Lung (tissue), 12 donors: Measurements from ENCODE around the gene KHK. TPM values are rescaled to one million over a fixed set of nuclear protein-coding genes. Genes with fewer than 3 reads are reported as not detected.

Experiments
- ATAC-seq: fragments of 200-7000 bp; cut with Tn5 transposase; one replicate; pipeline ENCODE4 v1.9.1; 2020; ENCODE audit warnings: moderate number of reproducible peaks; ENCODE audit not compliant: insufficient read depth, low FRiP score
- DNase-seq, 3 donors: peaks; one replicate each; pipeline ENCODE4 v3.0.0-alpha.2; 2013 to 2017
- H3K27ac ChIP-seq, 2 donors: one replicate each; pipeline ENCODE4 v1.5.1; 2013; ENCODE audit warnings: mild to moderate bottlenecking in 2 of 2, moderate library complexity in 2 of 2, control low read depth in 1 of 2, inconsistent platforms in 1 of 2, low read depth in 1 of 2, low read length in 1 of 2
- H3K27me3 ChIP-seq, 3 donors: one replicate each; pipeline ENCODE4 v1.5.1; 2013; ENCODE audit warnings: low read length in 2 of 3; ENCODE audit not compliant: control insufficient read depth in 3 of 3, insufficient read depth in 3 of 3
- H3K36me3 ChIP-seq, 4 donors: one replicate each; pipeline ENCODE4 v1.5.1; 2013; ENCODE audit warnings: low read length in 4 of 4, mild to moderate bottlenecking in 1 of 4, moderate library complexity in 1 of 4; ENCODE audit not compliant: control insufficient read depth in 4 of 4, insufficient read depth in 4 of 4
- H3K4me1 ChIP-seq, 5 donors: one replicate each; pipeline ENCODE4 v1.5.1; 2013; ENCODE audit warnings: low read length in 5 of 5, mild to moderate bottlenecking in 2 of 5, moderate library complexity in 1 of 5; ENCODE audit not compliant: control insufficient read depth in 5 of 5, insufficient read depth in 5 of 5
- H3K4me3 ChIP-seq: one replicate; pipeline ENCODE4 v1.5.1; 2013; ENCODE audit warnings: mild to moderate bottlenecking, control low read depth, moderate library complexity
- H3K9ac ChIP-seq, 2 donors: one replicate each; pipeline ENCODE4 v1.5.1; 2013; ENCODE audit warnings: low read length in 2 of 2, control low read depth in 1 of 2; ENCODE audit not compliant: insufficient read depth in 1 of 2
- H3K9me3 ChIP-seq, 4 donors: one replicate each; pipeline ENCODE4 v1.5.1; 2013; ENCODE audit warnings: low read length in 3 of 4, mild to moderate bottlenecking in 1 of 4, moderate library complexity in 1 of 4; ENCODE audit not compliant: control insufficient read depth in 4 of 4, insufficient read depth in 3 of 4
- CTCF ChIP-seq: IDR thresholded peaks from 2 replicates; pipeline ENCODE4 v1.5.1; 2012; ENCODE audit warnings: mild to moderate bottlenecking; ENCODE audit errors: control extremely low read depth, extremely low read depth
- WGBS, 2 donors: extraction: QIAGEN DNeasy Blood & Tissue Kit; methylation state at CpG; one replicate each; pipeline ENCODE4 v1.1.7; 2013; 5-methylcytosine and 5-hydroxymethylcytosine counted together
- polyA plus RNA-seq, 2 donors: library from polyadenylated mRNA; stranded (reverse); fragments of 200-250 nt; gene quantifications; one replicate each; pipeline ENCODE4 v1.2.1, GENCODE V29; 2013
- total RNA-seq, 2 donors: library from RNA; depleted of rRNA in 1 of 2; stranded (reverse); fragments of >200 nt in 1 of 2; gene quantifications; one replicate each; pipeline ENCODE4 v1.2.1, GENCODE V29; 2014 to 2021
- donor health status: control.
- donor health status: control.
- donor health status: Bipolar disorder and iron deficiency.
- donor health status: healthy.
- donor health status: DM: yes; HTN: yes; CAD: no.

KHK gene
- total and polyA plus RNA-seq, 4 donors = 1.6 to 7.6 (median 3.7) TPM

GRCh38 chr2:27133195-27133875, 46.8 kb downstream of the KHK start:
- H3K4me3 ChIP-seq = peak overlapping the region; percentile 72
- no peaks in the 10 kb centered on the region for H3K27me3 ChIP-seq
- peak overlapping the region in 1 of 2 donors; percentile 88 for H3K27ac ChIP-seq
- peak overlapping the region in 1 of 2 donors; percentile 70 for H3K9ac ChIP-seq
- TF ChIP-seq CTCF = no peak
- no peaks in the 10 kb centered on the region for H3K9me3 ChIP-seq
- DNase-seq = no peak
- WGBS, 2 donors = 44 to 46% methylated on average over 14 of the region's 14 CpGs
- no peak for ATAC-seq
- H3K4me1 ChIP-seq = peaks cover 0 to 12% (median 8%) of the 10 kb centered on the region in 5 donors
- H3K36me3 ChIP-seq = peaks cover 0 to 29% (median 21%) of the 10 kb centered on the region in 4 donors

GRCh38 chr2:27133905-27134780, 47.6 kb downstream of the KHK start, which contains the start of gene PREB:
Gene PREB, minus strand, starts transcription at chr2:27134636. Its CDS starts 215 bp downstream, at chr2:27134421.
- TF ChIP-seq CTCF = no peak
- WGBS, 2 donors = 0 to 1% methylated on average over 82 to 86 of the region's 86 CpGs
- peak; percentile 95 for ATAC-seq
- Histone ChIP-seq H3K27ac (peak within 1 kb of the TSS; percentile 88 to 91), H3K9me3 (no peaks in the 10 kb centered on the region), H3K27me3 (no peaks in the 10 kb centered on the region), H3K4me3 (peak within 1 kb of the TSS; percentile 72), H3K4me1 (peaks cover 0 to 12% (median 8%) of the 10 kb centered on the region in 5 donors), H3K9ac (peak within 1 kb of the TSS; percentile 37 to 70), H3K36me3 (peaks cover 0 to 29% (median 21%) of the 10 kb centered on the region in 4 donors)
- DNase-seq = peak; percentile 98

- Histone ChIP-seq H3K4me1 (peaks cover 0 to 12% (median 8%) of the 10 kb centered on the region in 5 donors), H3K36me3 (peaks cover 0 to 24% (median 21%) of the 10 kb centered on the region in 4 donors), H3K9me3 (no peaks in the 10 kb centered on the region), H3K9ac (no peak overlapping the region), H3K4me3 (no peak overlapping the region), H3K27me3 (no peaks in the 10 kb centered on the region), H3K27ac (peak overlapping the region in 1 of 2 donors; percentile 37)
- no peak for DNase-seq
- WGBS, 2 donors = 54 to 55% methylated on average over 33 of the region's 33 CpGs
- no peak for ATAC-seq
- no peak for TF ChIP-seq CTCF
Observed at GRCh38 chr2:27134781-27135477, 48.4 kb downstream of the KHK start.
